Gastroesophageal sphincter (tissue), 3 donors: ENCODE results near the gene TSPAN5.

ENCODE experiments used
- CTCF ChIP-seq, 4 experiments: fragments of 200-600 bp in 2 of 4; fragments of 450-650 bp in 2 of 4; sonication (generic) in 1 of 4; IDR thresholded peaks; one replicate each; pipeline ENCODE4 v1.5.1; 2017 to 2019; ENCODE audit warnings: antibody characterized with exemption in 4 of 4, mild to moderate bottlenecking in 2 of 4, moderate library complexity in 2 of 4
- EP300 ChIP-seq: sonication (generic); formaldehyde crosslinking; IDR thresholded peaks from one replicate; pipeline ENCODE4 v1.6.1; 2017; ENCODE audit warnings: antibody characterized with exemption, mild to moderate bottlenecking
- POLR2A ChIP-seq, 2 donors: fragments of 450-650 bp; IDR thresholded peaks; one replicate each; pipeline ENCODE4 v1.6.1; 2017; ENCODE audit warnings: antibody characterized with exemption in 2 of 2, mild to moderate bottlenecking in 2 of 2, moderate library complexity in 1 of 2
- POLR2AphosphoS5 ChIP-seq: sonication (generic); formaldehyde crosslinking; IDR thresholded peaks from one replicate; pipeline ENCODE4 v1.6.1; 2017; ENCODE audit warnings: antibody characterized with exemption

GRCh38 chr4:98577956-98578355, 80.5 kb downstream of the TSPAN5 start:
- TF ChIP-seq POLR2AphosphoS5 (no peak), CTCF (IDR thresholded peaks at IDR 0.05) (no peak), POLR2A (IDR thresholded peaks at IDR 0.05) (no peak), EP300 (no peak)
